T-helper 2 cell treated with Interferon-gamma antibody and Interleukin-4, amounts not matched to agents 5 μg/mL and 100 μg/mL, for 36 hours (primary cell): ENCODE results near the gene GRIN2C.

Source experiments
- DNase-seq: peaks from one replicate; pipeline ENCODE4 v3.0.0; 2021; ENCODE audit warnings: low spot score
- H3K27ac Mint-ChIP-seq: one replicate; pipeline ENCODE4 v1.8.0; 2021; ENCODE audit warnings: mild to moderate bottlenecking, mixed read lengths
- H3K27me3 Mint-ChIP-seq: one replicate; pipeline ENCODE4 v1.8.0; 2021; ENCODE audit warnings: low read depth, mixed read lengths
- H3K36me3 Mint-ChIP-seq: one replicate; pipeline ENCODE4 v1.8.0; 2021; ENCODE audit warnings: low read depth, mixed read lengths
- H3K4me1 Mint-ChIP-seq: one replicate; pipeline ENCODE4 v1.8.0; 2021; ENCODE audit warnings: low read depth, mixed read lengths
- H3K4me3 Mint-ChIP-seq: one replicate; pipeline ENCODE4 v1.8.0; 2022; ENCODE audit warnings: mild to moderate bottlenecking, moderate library complexity, mixed read lengths
- H3K9me3 Mint-ChIP-seq: one replicate; pipeline ENCODE4 v1.8.0; 2021; ENCODE audit warnings: mixed read lengths

The GRIN2C gene

DNA sequence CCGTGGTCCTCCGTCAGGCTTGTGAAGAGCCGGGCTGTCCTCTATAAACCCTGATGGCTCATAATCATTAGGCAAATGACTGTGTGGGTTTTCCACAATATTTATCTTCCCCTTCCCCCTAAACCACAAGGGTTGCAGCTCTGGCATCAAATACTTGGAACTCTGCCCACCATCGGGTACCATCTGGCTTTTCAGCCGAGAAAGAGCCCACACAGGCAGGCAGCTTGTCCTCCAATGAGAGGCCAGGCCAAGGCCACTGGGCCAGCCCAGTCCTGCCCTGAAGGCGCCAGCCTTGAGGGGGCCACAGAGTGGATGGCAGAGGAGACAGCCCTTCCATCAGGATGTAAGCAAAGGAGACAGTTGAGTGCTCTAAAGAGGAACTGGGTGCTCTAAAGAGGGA is 51.8 kb downstream of the GRIN2C start:
- no peaks in the 10 kb centered on the region for H3K4me1 Mint-ChIP-seq
- no peak overlapping the region for H3K4me3 Mint-ChIP-seq
- DNase-seq: no peak
- H3K27ac Mint-ChIP-seq: no peak overlapping the region
- no peaks in the 10 kb centered on the region for H3K27me3 Mint-ChIP-seq
- no peaks in the 10 kb centered on the region for H3K9me3 Mint-ChIP-seq
- peaks cover 10% of the 10 kb centered on the region for H3K36me3 Mint-ChIP-seq

DNA sequence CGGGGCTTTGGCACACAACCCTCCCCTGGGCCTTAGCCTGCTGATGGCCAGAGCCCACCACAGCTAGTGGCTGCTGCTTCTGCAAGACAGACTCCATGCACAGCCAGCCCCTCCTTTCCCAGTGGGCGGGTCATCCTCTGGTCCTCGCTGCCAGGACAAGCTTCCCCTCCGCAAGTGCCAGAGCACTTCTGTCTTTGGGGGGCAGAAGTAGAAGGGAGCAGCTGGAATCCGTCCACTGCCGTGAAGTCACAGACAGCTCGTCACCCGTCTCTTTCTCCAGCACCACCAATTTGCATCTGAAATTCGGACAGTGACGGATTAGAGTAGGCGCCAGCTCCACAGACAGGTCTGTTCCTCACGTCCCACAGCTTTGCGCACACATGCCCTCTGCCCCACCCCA is 52.2 kb downstream of the GRIN2C start:
- no peak for DNase-seq
- no peak overlapping the region for H3K27ac Mint-ChIP-seq
- peaks cover 10% of the 10 kb centered on the region for H3K36me3 Mint-ChIP-seq
- H3K4me3 Mint-ChIP-seq: no peak overlapping the region
- no peaks in the 10 kb centered on the region for H3K4me1 Mint-ChIP-seq
- H3K9me3 Mint-ChIP-seq: no peaks in the 10 kb centered on the region
- H3K27me3 Mint-ChIP-seq: no peaks in the 10 kb centered on the region

DNA sequence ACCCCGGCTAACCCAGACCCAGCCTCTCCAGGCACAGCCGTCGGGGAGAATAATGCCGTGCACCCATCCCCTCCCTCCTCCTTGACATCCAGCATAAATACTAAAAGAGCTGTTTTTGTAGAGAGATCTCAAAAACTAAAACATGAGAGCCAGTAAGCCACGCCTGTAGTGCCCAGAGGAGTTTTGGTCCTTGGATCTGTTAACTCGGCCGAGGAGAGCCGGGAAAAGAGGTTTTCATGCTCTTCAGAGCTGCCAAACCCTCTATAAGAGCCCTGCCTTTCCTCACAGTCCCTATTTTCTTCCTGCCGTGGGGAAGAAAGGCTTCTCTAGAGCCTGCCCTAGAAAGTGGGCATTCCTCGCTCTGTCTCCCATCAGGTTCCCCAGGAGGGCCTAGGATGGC is 53.4 kb downstream of the GRIN2C start:
- no peaks in the 10 kb centered on the region for H3K27me3 Mint-ChIP-seq
- H3K27ac Mint-ChIP-seq: no peak overlapping the region
- no peak overlapping the region for H3K4me3 Mint-ChIP-seq
- H3K4me1 Mint-ChIP-seq: no peaks in the 10 kb centered on the region
- peaks cover 12% of the 10 kb centered on the region for H3K36me3 Mint-ChIP-seq
- no peak for DNase-seq
- H3K9me3 Mint-ChIP-seq: no peaks in the 10 kb centered on the region

DNA sequence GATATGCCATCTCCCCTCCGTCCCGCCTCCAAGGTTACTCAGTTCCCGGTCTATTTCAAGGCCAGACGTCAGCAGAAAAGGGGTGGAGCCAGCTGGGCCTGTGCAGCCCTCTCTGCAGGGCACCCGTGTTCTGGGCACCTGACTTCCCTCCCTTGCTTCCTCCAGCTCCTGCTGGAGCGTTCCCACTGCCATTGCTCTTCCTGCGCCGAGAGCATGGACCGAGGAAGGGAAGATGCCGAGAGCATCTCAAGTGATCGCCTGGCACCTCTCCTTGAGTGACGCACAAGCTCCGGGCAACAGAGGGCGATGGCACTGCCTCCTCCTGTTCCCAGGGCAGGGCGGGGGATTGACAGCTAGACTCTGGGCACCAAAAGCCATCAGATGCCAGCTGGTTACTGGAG is 54.1 kb downstream of the GRIN2C start:
- DNase-seq: no peak
- Mint-ChIP-seq H3K9me3 (no peaks in the 10 kb centered on the region), H3K4me1 (no peaks in the 10 kb centered on the region), H3K27me3 (no peaks in the 10 kb centered on the region), H3K27ac (no peak overlapping the region), H3K36me3 (peaks cover 9% of the 10 kb centered on the region), H3K4me3 (no peak overlapping the region)

DNA sequence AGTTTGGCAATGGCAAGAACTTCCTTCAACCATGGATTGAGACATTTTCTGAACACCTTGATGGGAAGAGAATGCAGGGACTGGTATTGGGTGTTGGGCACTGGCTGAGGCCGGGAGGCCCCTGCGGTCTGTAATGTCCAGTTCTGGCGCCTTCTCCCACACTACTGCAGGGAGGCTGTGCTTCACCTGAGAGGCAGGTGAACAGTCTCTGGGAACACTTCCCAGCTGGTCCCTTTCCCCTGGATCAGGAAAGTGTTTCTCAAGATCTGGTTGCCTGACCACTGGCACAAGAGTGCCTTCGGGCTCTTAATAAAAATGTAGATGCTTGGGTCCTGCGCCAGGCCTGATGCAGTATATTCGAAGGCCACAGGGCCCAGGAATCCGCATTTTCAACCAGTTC is 55.0 kb downstream of the GRIN2C start:
- no peak overlapping the region for H3K27ac Mint-ChIP-seq
- H3K27me3 Mint-ChIP-seq: no peaks in the 10 kb centered on the region
- peaks cover 9% of the 10 kb centered on the region for H3K36me3 Mint-ChIP-seq
- H3K4me3 Mint-ChIP-seq: no peak overlapping the region
- H3K4me1 Mint-ChIP-seq: no peaks in the 10 kb centered on the region
- no peak for DNase-seq
- no peaks in the 10 kb centered on the region for H3K9me3 Mint-ChIP-seq

DNA sequence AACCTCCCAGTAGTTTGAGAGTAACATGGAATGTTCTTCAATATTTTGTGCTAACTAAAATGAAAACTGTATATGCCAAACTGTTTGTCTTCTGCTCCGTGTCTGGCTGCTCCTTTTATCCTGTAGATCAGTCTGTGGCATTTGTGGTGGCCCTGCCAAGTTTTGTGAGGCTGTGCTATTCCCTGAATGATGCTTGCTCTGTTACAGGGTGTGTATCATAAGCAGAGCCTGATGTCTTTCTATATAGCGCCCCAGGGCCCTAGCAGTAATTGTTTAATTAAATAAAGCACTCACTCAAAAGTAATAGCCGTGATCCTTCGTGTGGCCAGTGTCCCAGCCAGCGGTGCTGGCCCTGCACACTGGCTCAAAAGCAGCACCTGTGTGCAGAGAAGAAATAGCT is 55.7 kb downstream of the GRIN2C start:
- H3K9me3 Mint-ChIP-seq: no peaks in the 10 kb centered on the region
- DNase-seq: no peak
- no peaks in the 10 kb centered on the region for H3K4me1 Mint-ChIP-seq
- H3K27me3 Mint-ChIP-seq: no peaks in the 10 kb centered on the region
- peaks cover 11% of the 10 kb centered on the region for H3K36me3 Mint-ChIP-seq
- H3K27ac Mint-ChIP-seq: no peak overlapping the region
- H3K4me3 Mint-ChIP-seq: no peak overlapping the region

DNA sequence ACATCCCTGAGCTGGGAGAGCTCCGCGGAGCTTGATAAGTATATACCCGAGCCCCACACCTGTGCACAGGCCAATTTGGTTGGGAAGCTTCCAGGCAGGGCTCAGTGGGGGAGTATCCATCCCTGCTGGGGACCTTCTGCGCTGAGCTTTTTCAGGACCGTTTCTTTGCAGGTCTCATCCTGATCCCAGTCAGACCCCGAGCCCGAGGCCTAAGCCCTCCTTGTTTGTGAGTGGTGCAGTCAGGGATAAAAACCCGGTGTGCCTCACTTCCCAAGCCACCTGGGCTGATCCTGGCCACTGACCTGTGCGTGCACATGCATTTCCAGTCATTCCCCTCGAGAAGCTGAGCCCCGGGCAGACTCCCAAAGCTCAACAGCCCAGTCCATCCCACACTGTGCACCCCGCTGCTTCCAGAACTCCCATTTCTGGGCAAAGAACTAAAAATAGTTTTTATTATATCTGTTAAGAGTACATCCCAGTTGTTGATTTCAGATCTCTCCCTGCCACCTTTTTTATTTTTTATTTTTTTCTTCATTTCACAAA is 56.2 kb downstream of the GRIN2C start:
- DNase-seq: no peak
- Mint-ChIP-seq H3K9me3 (no peaks in the 10 kb centered on the region), H3K36me3 (peaks cover 14% of the 10 kb centered on the region), H3K4me1 (no peaks in the 10 kb centered on the region), H3K27me3 (no peaks in the 10 kb centered on the region), H3K4me3 (no peak overlapping the region), H3K27ac (no peak overlapping the region)

DNA sequence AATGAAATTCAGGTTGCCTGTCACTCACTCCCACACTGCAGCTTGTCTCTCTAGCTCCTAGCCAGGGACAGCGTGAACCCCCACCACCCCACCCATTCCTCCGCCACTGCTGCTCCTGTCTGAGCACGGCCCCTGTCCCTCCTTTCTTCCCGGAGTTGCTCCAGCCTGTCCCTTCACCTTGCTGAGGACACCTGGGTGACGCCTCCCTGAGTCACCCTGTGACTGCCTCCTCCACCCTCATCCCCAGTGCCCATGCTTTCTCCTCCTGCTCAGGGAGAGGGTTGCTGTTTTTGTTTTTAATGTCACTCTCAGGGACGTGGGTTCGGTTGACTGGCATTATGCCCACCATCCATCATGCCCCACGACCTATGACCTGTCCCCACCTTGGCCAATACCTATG is 57.8 kb downstream of the GRIN2C start:
- Mint-ChIP-seq H3K27me3 (no peaks in the 10 kb centered on the region), H3K4me3 (no peak overlapping the region), H3K27ac (no peak overlapping the region), H3K36me3 (peaks cover 15% of the 10 kb centered on the region), H3K4me1 (peaks cover 4% of the 10 kb centered on the region), H3K9me3 (no peaks in the 10 kb centered on the region)
- no peak for DNase-seq

DNA sequence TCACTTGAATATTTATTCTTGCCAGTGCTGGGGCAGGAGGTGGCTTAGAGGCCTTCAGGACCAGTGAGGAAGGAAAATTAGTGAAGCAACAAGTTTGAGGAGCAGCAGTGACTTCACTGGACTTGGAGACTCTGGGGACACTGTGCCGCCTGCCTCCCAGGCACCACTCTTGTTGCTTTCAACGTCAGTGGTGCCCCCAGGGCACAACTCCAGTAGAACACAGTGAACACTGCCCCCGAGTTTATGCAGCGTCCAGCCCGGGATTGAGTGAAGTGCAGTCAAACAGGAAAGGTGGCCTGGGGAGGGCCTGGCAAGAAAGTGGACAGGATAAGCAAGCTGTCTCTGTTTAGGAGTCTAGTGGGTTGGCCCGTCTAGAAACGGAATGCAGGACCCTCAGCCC is 59.2 kb downstream of the GRIN2C start:
- H3K9me3 Mint-ChIP-seq: no peaks in the 10 kb centered on the region
- H3K36me3 Mint-ChIP-seq: peaks cover 19% of the 10 kb centered on the region
- H3K4me3 Mint-ChIP-seq: no peak overlapping the region
- no peak for DNase-seq
- H3K27me3 Mint-ChIP-seq: no peaks in the 10 kb centered on the region
- H3K27ac Mint-ChIP-seq: no peak overlapping the region
- H3K4me1 Mint-ChIP-seq: peaks cover 4% of the 10 kb centered on the region

DNA sequence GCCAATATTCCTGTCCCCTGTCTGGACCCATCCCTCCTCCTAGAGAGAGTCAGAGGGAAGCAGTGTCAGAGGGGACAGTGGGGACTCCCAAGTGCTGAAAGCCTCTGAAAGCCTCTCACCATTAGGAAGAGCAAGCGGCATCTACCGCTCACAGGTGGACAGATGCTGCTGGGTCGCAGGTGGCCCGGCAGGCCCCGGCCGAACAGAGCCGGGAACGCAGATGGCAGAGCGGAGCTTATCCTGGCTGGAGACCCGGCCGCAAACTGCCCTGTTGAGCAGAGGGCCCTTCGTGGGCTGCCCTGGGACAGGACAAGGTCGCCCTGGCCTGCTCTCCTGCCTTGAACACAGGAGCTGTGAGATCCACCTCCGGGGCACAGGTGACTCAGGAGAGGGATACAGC is 60.6 kb downstream of the GRIN2C start:
- H3K36me3 Mint-ChIP-seq: peaks cover 26% of the 10 kb centered on the region
- H3K9me3 Mint-ChIP-seq: no peaks in the 10 kb centered on the region
- no peak for DNase-seq
- H3K27me3 Mint-ChIP-seq: no peaks in the 10 kb centered on the region
- H3K27ac Mint-ChIP-seq: no peak overlapping the region
- H3K4me1 Mint-ChIP-seq: peaks cover 4% of the 10 kb centered on the region
- H3K4me3 Mint-ChIP-seq: no peak overlapping the region

DNA sequence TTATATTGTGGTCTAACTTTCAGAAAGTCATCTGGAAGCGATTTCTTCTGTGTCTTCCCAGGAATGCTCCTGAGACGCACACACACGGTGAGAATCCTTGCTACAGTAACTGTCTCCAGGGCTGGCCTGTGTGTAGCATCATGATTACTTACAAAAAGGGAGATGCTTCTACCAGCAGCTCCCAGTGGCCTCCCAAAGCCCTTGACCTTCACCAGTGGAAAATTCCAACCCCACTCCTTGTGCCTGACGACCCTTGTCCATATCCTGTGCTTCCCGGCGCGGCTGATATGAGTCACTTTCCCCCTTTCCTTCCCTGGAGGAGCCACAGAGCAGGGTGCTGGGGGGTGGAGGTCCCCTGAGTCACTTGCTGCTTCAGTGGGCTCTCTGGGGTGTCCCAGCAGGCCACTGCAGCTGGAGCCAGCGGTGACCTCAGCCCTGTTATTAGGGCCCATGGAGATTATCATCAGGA is 61.4 kb downstream of the GRIN2C start:
- Mint-ChIP-seq H3K4me3 (no peak overlapping the region), H3K27me3 (no peaks in the 10 kb centered on the region), H3K4me1 (peaks cover 4% of the 10 kb centered on the region), H3K27ac (no peak overlapping the region), H3K36me3 (peaks cover 26% of the 10 kb centered on the region), H3K9me3 (no peaks in the 10 kb centered on the region)
- no peak for DNase-seq

DNA sequence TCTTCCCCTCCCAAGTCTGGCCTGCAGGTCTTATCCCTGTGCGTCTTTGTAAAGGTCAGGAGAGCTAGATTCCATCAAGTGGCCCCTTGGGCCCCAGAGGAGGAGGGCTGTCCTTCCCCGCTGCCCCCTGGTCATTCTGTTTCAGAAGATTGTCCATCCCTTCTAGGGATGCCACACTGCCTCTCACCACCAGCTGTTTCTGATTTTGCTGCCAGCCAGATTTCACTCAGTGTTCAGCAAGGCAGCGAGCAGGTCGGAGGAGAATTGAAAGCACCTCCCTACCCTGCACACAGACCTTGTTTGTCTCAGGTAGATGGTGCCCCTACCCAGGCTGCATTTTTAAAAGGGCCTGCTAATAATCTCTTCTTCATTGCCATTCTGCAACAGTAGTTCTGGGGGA is 61.9 kb downstream of the GRIN2C start:
- Mint-ChIP-seq H3K4me1 (peaks cover 4% of the 10 kb centered on the region), H3K4me3 (no peak overlapping the region), H3K27me3 (no peaks in the 10 kb centered on the region), H3K36me3 (peaks cover 30% of the 10 kb centered on the region), H3K9me3 (no peaks in the 10 kb centered on the region), H3K27ac (no peak overlapping the region)
- no peak for DNase-seq

DNA sequence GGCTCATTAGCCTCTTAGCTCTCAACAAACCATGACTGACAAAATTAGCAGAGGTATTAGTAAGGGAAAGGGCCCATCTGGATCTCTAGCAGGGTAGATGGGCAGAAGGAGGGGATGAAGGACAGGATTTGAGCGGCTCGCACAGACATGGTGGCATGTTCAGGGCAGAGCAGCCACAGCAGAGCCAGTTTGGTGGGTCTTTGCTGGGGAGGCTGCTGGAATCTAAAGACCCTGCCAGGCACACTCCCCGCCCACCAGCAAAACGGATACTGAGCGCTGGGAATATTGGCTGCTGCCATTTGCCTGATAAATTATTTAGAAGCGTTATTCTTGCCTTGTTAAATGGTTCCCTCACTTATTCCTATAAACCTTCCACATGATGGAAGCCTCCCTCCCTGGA is 62.8 kb downstream of the GRIN2C start:
- Mint-ChIP-seq H3K9me3 (no peaks in the 10 kb centered on the region), H3K27me3 (no peaks in the 10 kb centered on the region), H3K4me3 (no peak overlapping the region), H3K27ac (no peak overlapping the region), H3K36me3 (peaks cover 29% of the 10 kb centered on the region), H3K4me1 (peaks cover 4% of the 10 kb centered on the region)
- DNase-seq: no peak

DNA sequence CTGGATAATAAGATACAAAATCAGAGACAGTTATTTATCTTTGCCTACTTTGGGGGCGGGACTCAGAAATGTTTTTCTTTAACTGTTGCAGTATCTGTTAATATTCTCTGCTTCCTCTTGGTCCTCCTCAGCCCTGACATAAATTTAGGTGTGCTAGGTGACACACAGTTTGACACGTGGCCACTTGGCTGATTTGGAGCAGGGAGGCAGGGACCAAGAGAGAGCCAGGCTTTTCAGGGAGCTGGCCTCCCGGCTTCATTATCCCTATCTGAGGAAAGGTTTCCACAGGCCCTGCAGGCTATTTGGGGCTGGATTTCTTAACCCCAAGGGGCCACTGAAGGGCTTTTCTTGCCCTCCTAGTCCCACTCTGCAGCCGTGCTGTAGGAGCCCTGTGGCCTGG is 63.5 kb downstream of the GRIN2C start:
- peaks cover 9% of the 10 kb centered on the region for H3K4me1 Mint-ChIP-seq
- H3K4me3 Mint-ChIP-seq: no peak overlapping the region
- no peak overlapping the region for H3K27ac Mint-ChIP-seq
- peaks cover 33% of the 10 kb centered on the region for H3K36me3 Mint-ChIP-seq
- H3K27me3 Mint-ChIP-seq: no peaks in the 10 kb centered on the region
- H3K9me3 Mint-ChIP-seq: no peaks in the 10 kb centered on the region
- DNase-seq: no peak

DNA sequence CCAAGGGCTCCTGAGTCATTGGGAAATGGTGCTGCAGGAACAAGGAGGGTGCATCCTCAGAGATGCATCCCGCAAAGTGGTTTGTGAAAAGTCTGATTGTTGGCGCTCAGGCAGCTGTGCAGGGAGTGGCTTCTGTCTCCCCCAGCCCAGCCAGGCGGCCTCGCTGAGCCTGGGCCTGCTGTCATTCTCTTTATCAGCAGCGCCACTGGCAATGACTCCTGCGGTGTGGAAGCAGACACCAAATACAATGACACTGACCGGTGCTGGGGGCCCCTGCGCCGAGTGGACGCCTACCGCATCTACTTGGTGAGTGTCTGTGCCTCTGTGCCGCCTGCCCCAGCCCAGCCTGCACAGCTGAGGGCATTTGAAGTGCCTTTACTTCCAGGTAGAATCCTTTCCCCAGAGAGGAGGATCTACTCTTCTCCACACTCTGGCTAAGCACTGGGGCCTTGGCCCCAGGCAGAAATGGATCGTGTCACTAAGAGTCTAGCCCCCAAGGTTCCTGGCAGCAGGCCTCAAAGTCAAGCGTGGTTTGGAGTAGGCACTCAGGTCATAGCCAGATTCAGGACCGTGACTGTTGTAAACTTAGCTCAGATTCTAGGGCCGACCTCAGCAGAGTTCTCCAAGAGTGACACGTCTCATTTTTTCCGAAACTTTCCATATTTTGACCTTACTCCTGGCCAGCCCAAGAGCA is 64.2 kb downstream of the GRIN2C start:
- no peak for DNase-seq
- Mint-ChIP-seq H3K27me3 (no peaks in the 10 kb centered on the region), H3K36me3 (peaks cover 38% of the 10 kb centered on the region), H3K4me1 (peaks cover 15% of the 10 kb centered on the region), H3K9me3 (no peaks in the 10 kb centered on the region), H3K27ac (no peak overlapping the region), H3K4me3 (no peak overlapping the region)
